K562 (cell line): ENCODE measurements around the gene RAB4B. TPM values are rescaled to one million over a fixed set of nuclear protein-coding genes. Genes with fewer than 3 reads are reported as not detected.

Experiments used
- ATAC-seq: fragments of 200-7000 bp; cut with Tn5 transposase; 3 replicates; pipeline ENCODE4 v1.9.1; 2020; ENCODE audit warnings: moderate library complexity
- Bru-seq: library from RNA; stranded (reverse); fragments of 400-500 nt; gene quantifications from one replicate; lab custom pipeline; 2021; lab: Mats Ljungman, UMichigan
- BruChase-seq, 2 experiments: library from RNA; stranded (reverse); fragments of 400-500 nt; gene quantifications; one replicate each; lab custom pipeline; 2021; lab: Mats Ljungman, UMichigan
- BruUV-seq: library from RNA; stranded (reverse); fragments of 400-500 nt; replicated peaks from 2 replicates; lab custom pipeline; 2021; lab: Mats Ljungman, UMichigan
- CTCF ChIA-PET: fragments of 300-600 bp; formaldehyde crosslinking; extraction: SDS; loops from one replicate; lab custom pipeline; 2021; ENCODE audit warnings: low intra/inter-chr PET ratio; lab: Yijun Ruan, JAX
- POLR2A ChIA-PET: fragments of 300-600, 350-650 bp; sonication (Branson Sonifier 250); formaldehyde crosslinking; extraction: SDS; loops from one replicate; lab custom pipeline; 2021; ENCODE audit warnings: antibody characterized with exemption, inconsistent platforms; lab: Yijun Ruan, JAX
- DNase-seq, 4 experiments: peaks; one replicate each; pipeline versions ENCODE4 v3.0.0 to v3.0.0-alpha.2; 2011 to 2018; ENCODE audit warnings: low spot score in 3 of 4, mixed read lengths in 3 of 4; ENCODE audit errors: extremely low read depth in 1 of 4
- FAIRE-seq: peaks from 2 replicates; lab custom pipeline; 2011; peaks lifted over from hg19 to GRCh38; lab: Jason Lieb, UNC
- H2AFZ ChIP-seq: 2 replicates; pipeline ENCODE4 v1.6.0; 2011; ENCODE audit warnings: low read depth, low read length, control low read depth, inconsistent platforms
- H3K27ac ChIP-seq: fragments of 200-600 bp; 3 replicates; pipeline ENCODE4 v1.8.0; 2011; ENCODE audit warnings: low read depth, mild to moderate bottlenecking, control low read depth, inconsistent platforms, low read length, moderate library complexity, mixed read lengths; ENCODE audit errors: extremely low read depth
- H3K27me3 ChIP-seq, 2 experiments: fragments of 300-600 bp in 1 of 2; 2 replicates in 1 of 2; 3 replicates in 1 of 2; pipeline versions ENCODE4 v1.6.0 to v1.8.0; 2011; ENCODE audit warnings: inconsistent platforms in 2 of 2, low read length in 2 of 2, mild to moderate bottlenecking in 1 of 2, mixed read lengths in 1 of 2, moderate library complexity in 1 of 2; ENCODE audit not compliant: control insufficient read depth in 2 of 2, insufficient read depth in 2 of 2
- H3K36me3 ChIP-seq: fragments of 300-600 bp; 3 replicates; pipeline ENCODE4 v1.8.0; 2011; ENCODE audit warnings: mild to moderate bottlenecking, low read length, inconsistent platforms; ENCODE audit not compliant: control insufficient read depth, insufficient read depth
- H3K4me1 ChIP-seq, 2 experiments: fragments of 200-600 bp in 1 of 2; replicated peaks in 1 of 2; 2 replicates in 1 of 2; 3 replicates in 1 of 2; pipeline versions ENCODE4 v1.5.1 to v1.8.0; 2011; ENCODE audit warnings: inconsistent platforms in 2 of 2, low read length in 2 of 2, mild to moderate bottlenecking in 1 of 2, mixed read lengths in 1 of 2, moderate library complexity in 1 of 2; ENCODE audit not compliant: control insufficient read depth in 2 of 2, insufficient read depth in 2 of 2
- H3K4me2 ChIP-seq: 2 replicates; pipeline ENCODE4 v1.6.1; 2011; ENCODE audit warnings: low read length, control low read depth, inconsistent platforms, mixed read lengths; ENCODE audit not compliant: insufficient read depth
- H3K4me3 ChIP-seq: fragments of 200-600 bp; sonication (generic), shearing (Covaris generic); 2 replicates; pipeline ENCODE4 v1.5.1; 2016; ENCODE audit warnings: control low read depth, inconsistent platforms
- H3K79me2 ChIP-seq: fragments of 200-600 bp; 3 replicates; pipeline ENCODE4 v1.8.0; 2011; ENCODE audit warnings: low read length, inconsistent platforms; ENCODE audit not compliant: control insufficient read depth, insufficient read depth
- H3K9ac ChIP-seq, 2 experiments: 2 replicates each; pipeline versions ENCODE4 v1.6.0 to v1.6.1; 2011; ENCODE audit warnings: low read depth in 2 of 2, low read length in 2 of 2, control low read depth in 1 of 2, inconsistent platforms in 1 of 2, mild to moderate bottlenecking in 1 of 2, mixed read lengths in 1 of 2; ENCODE audit not compliant: insufficient read depth in 1 of 2
- H3K9me1 ChIP-seq: one replicate; pipeline ENCODE4 v1.6.0; 2011; ENCODE audit warnings: inconsistent platforms, mild to moderate bottlenecking, low read length, moderate library complexity; ENCODE audit not compliant: control insufficient read depth, insufficient read depth
- H3K9me3 ChIP-seq: replicated peaks from 2 replicates; pipeline ENCODE4 v1.5.1; 2011; ENCODE audit warnings: low read depth, low read length, inconsistent platforms; ENCODE audit not compliant: control insufficient read depth, insufficient read depth
- H4K20me1 ChIP-seq: replicated peaks from 2 replicates; pipeline ENCODE4 v1.6.1; 2011; ENCODE audit warnings: low read length, inconsistent platforms, mixed read lengths; ENCODE audit not compliant: control insufficient read depth, insufficient read depth
- GTF2A2 ChIP-seq: IDR thresholded peaks from 2 replicates; pipeline ENCODE4 v1.6.1; 2016; ENCODE audit warnings: mild to moderate bottlenecking, missing genetic modification characterization, missing compliant biosample characterization
- NR3C1 ChIP-seq: sonication (generic); formaldehyde crosslinking; IDR thresholded peaks from 2 replicates; pipeline ENCODE4 v1.8.1; 2022; ENCODE audit warnings: missing genetic modification reagents
- POLR2G ChIP-seq: fragments of 200-400 bp; formaldehyde crosslinking; IDR thresholded peaks from 2 replicates; pipeline ENCODE4 v1.6.1; 2017; ENCODE audit warnings: low read depth, mild to moderate bottlenecking, antibody characterized with exemption, low read length, moderate library complexity
- SMARCB1 ChIP-seq: IDR thresholded peaks from 2 replicates; pipeline ENCODE4 v1.6.1; 2011; ENCODE audit warnings: improper control_type of control experiment, low read depth; ENCODE audit not compliant: insufficient read length
- THAP7 ChIP-seq: fragments of 250-450 bp; sonication (Bioruptor Pico); IDR thresholded peaks from 2 replicates; pipeline ENCODE4 v1.5.0; 2021
- ZNF121 ChIP-seq: sonication (generic); formaldehyde crosslinking; conservative IDR thresholded peaks from 2 replicates; pipeline ENCODE4 v1.8.0; 2022; ENCODE audit warnings: missing genetic modification reagents
- WGBS: fragments of 100-300 bp; shearing (Covaris generic); methylation state at CpG from one replicate; pipeline ENCODE4 v1.1.6; 2016; ENCODE audit warnings: low coverage, mixed read lengths; ENCODE audit not compliant: insufficient coverage; ENCODE audit errors: missing lambda C conversion rate; 5-methylcytosine and 5-hydroxymethylcytosine counted together
- in situ Hi-C: fragments of 300-500 bp; cut with MboI; formaldehyde crosslinking; loops from 4 replicates; pipeline ENCODE4 v1.15.0; 2018; ENCODE audit warnings: inconsistent platforms, mixed read lengths
- intact Hi-C: fragments of 100-400 bp; cut with micrococcal nuclease; formaldehyde crosslinking; loops from 2 replicates; pipeline ENCODE4 v1.14.2; 2022
- long read RNA-seq, 3 experiments: library from polyadenylated mRNA in 2 of 3; library from RNA in 1 of 3; unstranded in 2 of 3; stranded (forward) in 1 of 3; transcript quantifications; one replicate each; pipeline ENCODE4 v2.0.0, GENCODE V29; 2019 to 2022
- polyA minus RNA-seq, 3 experiments: library from RNA; depleted of rRNA, polyadenylated mRNA; stranded (reverse); fragments of >200 nt; gene quantifications; 2 replicates each; pipeline ENCODE4 v1.2.3, GENCODE V29; 2011
- polyA plus RNA-seq, 8 experiments: library from polyadenylated mRNA; depleted of rRNA in 4 of 8; stranded (reverse) in 5 of 8; unstranded in 3 of 8; fragments of >200 nt; fragmentation: Nextera tagmentation in 2 of 8; fragmentation: Illumina TruSeq in 1 of 8; extraction: Ambion mirVana in 2 of 8; extraction: Trizol in 1 of 8; gene quantifications; 2 replicates each; pipeline versions ENCODE4 v1.2.1 to v1.2.3, GENCODE V29; 2011 to 2014; ENCODE audit warnings: inconsistent platforms in 1 of 8, missing spikeins in 1 of 8
- total RNA-seq, 7 experiments: library from RNA; depleted of rRNA in 6 of 7; stranded (reverse); fragments of >200 nt in 6 of 7; fragmentation: Illumina TruSeq in 2 of 7; extraction: Trizol in 2 of 7; gene quantifications; 2 replicates each; pipeline versions ENCODE4 v1.2.1 to v1.2.3, GENCODE V29; 2011 to 2021; ENCODE audit warnings: low replicate concordance in 1 of 7
- TF ChIP-seq, protein P1 (sequence below): fragments of 250-450 bp; sonication (Bioruptor Pico); IDR thresholded peaks from 2 replicates; pipeline ENCODE4 v1.4.0; 2020; ENCODE audit warnings: mild to moderate bottlenecking, moderate library complexity
- TF ChIP-seq, protein P2 (sequence below): fragments of 450-650 bp; IDR thresholded peaks from 2 replicates; pipeline ENCODE4 v1.6.1; 2017; ENCODE audit warnings: mild to moderate bottlenecking, moderate library complexity

Gene RAB4B
- total RNA-seq (2011; cell fraction: chromatin; rRNA removed; ENCODE audit: low replicate concordance) = 17.4 and 18.8 TPM in 2 replicates
- total RNA-seq (2011; cell fraction: nucleolus; rRNA removed) = 12.3 and 13.6 TPM in 2 replicates
- total RNA-seq (2011; cell fraction: nucleoplasm; rRNA removed) = 11.1 and 23.1 TPM in 2 replicates
- total RNA-seq (2014; rRNA removed) = 11.9 and 14.8 TPM in 2 replicates
- 1.9 and 4.2 TPM in 2 replicates for total RNA-seq (2014; rRNA removed; fragmentation: Illumina TruSeq; extraction: Trizol)
- total RNA-seq (2015; rRNA removed; fragmentation: Illumina TruSeq; extraction: Trizol) = 7.7 and 9.2 TPM in 2 replicates
- 15.4 and 15.6 TPM in 2 replicates for total RNA-seq (2021)
- polyA plus RNA-seq (2011; rRNA removed) = 11.7 and 14.6 TPM in 2 replicates
- polyA plus RNA-seq (2011; cell fraction: cytosol; rRNA removed) = 24.7 and 32.5 TPM in 2 replicates
- 23.7 and 28.9 TPM in 2 replicates for polyA plus RNA-seq (2011; cell fraction: nucleus; rRNA removed)
- 15.9 and 29.9 TPM in 2 replicates for polyA plus RNA-seq (2012)
- polyA plus RNA-seq (2014; fragmentation: Illumina TruSeq; extraction: Trizol) = 9.0 and 14.6 TPM in 2 replicates
- polyA plus RNA-seq (2014; fragmentation: Nextera tagmentation; extraction: Ambion mirVana) = under 1 TPM; 0.28 to 0.92 TPM
- 20.4 and 20.9 TPM in 2 replicates for polyA plus RNA-seq (2014; rRNA removed)
- polyA minus RNA-seq (2011; rRNA and poly(A)+ RNA removed) = 2.0 and 2.6 TPM in 2 replicates
- polyA minus RNA-seq (2011; cell fraction: cytosol; rRNA and poly(A)+ RNA removed) = 2.4 and 3.2 TPM in 2 replicates
- 1.8 and 3.1 TPM in 2 replicates for polyA minus RNA-seq (2011; cell fraction: nucleus; rRNA and poly(A)+ RNA removed)
- Bru-seq, nascent RNA = percentile 51 among the genes with signal in this experiment
- percentile 59 among the genes with signal in this experiment for BruChase-seq, experiment 1, labeled RNA remaining after a 2-hour chase
- BruChase-seq, experiment 2, labeled RNA remaining after a 6-hour chase = percentile 51 among the genes with signal in this experiment
- long read RNA-seq, experiment 1, transcript RAB4B-201 (8 exons, 1,133 nt) = major isoform, 11 of 21 reads
- long read RNA-seq, experiment 1, partial matches to known transcripts = 4 of 21 reads
- long read RNA-seq, experiment 1, other reads (novel, unspliced or antisense) = 4 of 21 reads
- long read RNA-seq, experiment 2, partial matches to known transcripts = 1 of 7 reads
- long read RNA-seq, experiment 2, other reads (novel, unspliced or antisense) = 2 of 7 reads
- long read RNA-seq, experiment 3, transcript RAB4B-201 (8 exons, 1,133 nt) = major isoform, 6 of 9 reads
- long read RNA-seq, experiment 3, partial matches to known transcripts = 0 of 9 reads
- long read RNA-seq, experiment 3, other reads (novel, unspliced or antisense) = 3 of 9 reads

- intact Hi-C loops = loop anchor here (1.0 kb wide), 1 partner anchor 20 kb away; no protein-coding TSS in a partner anchor
- POLR2A ChIA-PET = interaction anchor here (0.6 to 3.1 kb wide), 22 partner anchors 8 to 441 kb away, joined by 3 to 26 read pairs (median 5); partner anchors contain the start of genes ACTMAP, AXL, EGLN2 and SNRPA
- TF ChIP-seq GTF2A2 (tag) = no peak
- TF ChIP-seq, protein P1, sequence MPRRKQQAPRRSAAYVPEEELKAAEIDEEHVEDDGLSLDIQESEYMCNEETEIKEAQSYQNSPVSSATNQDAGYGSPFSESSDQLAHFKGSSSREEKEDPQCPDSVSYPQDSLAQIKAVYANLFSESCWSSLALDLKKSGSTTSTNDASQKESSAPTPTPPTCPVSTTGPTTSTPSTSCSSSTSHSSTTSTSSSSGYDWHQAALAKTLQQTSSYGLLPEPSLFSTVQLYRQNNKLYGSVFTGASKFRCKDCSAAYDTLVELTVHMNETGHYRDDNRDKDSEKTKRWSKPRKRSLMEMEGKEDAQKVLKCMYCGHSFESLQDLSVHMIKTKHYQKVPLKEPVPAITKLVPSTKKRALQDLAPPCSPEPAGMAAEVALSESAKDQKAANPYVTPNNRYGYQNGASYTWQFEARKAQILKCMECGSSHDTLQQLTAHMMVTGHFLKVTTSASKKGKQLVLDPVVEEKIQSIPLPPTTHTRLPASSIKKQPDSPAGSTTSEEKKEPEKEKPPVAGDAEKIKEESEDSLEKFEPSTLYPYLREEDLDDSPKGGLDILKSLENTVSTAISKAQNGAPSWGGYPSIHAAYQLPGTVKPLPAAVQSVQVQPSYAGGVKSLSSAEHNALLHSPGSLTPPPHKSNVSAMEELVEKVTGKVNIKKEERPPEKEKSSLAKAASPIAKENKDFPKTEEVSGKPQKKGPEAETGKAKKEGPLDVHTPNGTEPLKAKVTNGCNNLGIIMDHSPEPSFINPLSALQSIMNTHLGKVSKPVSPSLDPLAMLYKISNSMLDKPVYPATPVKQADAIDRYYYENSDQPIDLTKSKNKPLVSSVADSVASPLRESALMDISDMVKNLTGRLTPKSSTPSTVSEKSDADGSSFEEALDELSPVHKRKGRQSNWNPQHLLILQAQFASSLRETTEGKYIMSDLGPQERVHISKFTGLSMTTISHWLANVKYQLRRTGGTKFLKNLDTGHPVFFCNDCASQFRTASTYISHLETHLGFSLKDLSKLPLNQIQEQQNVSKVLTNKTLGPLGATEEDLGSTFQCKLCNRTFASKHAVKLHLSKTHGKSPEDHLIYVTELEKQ (CRISPR knock-in tag) = no peak
- no peak for TF ChIP-seq THAP7 (CRISPR knock-in tag)
- TF ChIP-seq SMARCB1 = no peak
- TF ChIP-seq NR3C1 (CRISPR knock-in tag) = no peak
- TF ChIP-seq POLR2G = peak; percentile 91
- TF ChIP-seq ZNF121 (CRISPR knock-in tag) = no peak
- TF ChIP-seq, protein P2, sequence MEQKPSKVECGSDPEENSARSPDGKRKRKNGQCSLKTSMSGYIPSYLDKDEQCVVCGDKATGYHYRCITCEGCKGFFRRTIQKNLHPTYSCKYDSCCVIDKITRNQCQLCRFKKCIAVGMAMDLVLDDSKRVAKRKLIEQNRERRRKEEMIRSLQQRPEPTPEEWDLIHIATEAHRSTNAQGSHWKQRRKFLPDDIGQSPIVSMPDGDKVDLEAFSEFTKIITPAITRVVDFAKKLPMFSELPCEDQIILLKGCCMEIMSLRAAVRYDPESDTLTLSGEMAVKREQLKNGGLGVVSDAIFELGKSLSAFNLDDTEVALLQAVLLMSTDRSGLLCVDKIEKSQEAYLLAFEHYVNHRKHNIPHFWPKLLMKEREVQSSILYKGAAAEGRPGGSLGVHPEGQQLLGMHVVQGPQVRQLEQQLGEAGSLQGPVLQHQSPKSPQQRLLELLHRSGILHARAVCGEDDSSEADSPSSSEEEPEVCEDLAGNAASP = no peak
Measured at GRCh38 chr19:40777937-40778705, at the start of gene RAB4B. TSS of gene RAB4B (plus strand) at chr19:40778247. CDS start at chr19:40778376, 129 bp downstream.

More at GRCh38 chr19:40777937-40778705, at the start of gene RAB4B:
- Histone ChIP-seq H2AFZ (peak within 1 kb of the TSS; percentile 97), H3K9ac (peak within 1 kb of the TSS; percentile 82 to 90), H3K36me3 (no peaks in the 10 kb centered on the region), H3K27ac (peak within 1 kb of the TSS; percentile 90), H4K20me1 (no peaks in the 10 kb centered on the region), H3K79me2 (no peaks in the 10 kb centered on the region), H3K27me3 (no peaks in the 10 kb centered on the region), H3K9me1 (no peaks in the 10 kb centered on the region), H3K4me1 (peaks cover 12 to 18% of the 10 kb centered on the region in 2 experiments; a peak in 3 of 5 replicates), H3K4me3 (peak within 1 kb of the TSS; percentile 84), H3K9me3 (no peaks in the 10 kb centered on the region), H3K4me2 (peak within 1 kb of the TSS; percentile 100)
- peak; percentile 96 to 100 (median 97) for DNase-seq
- BruUV-seq = no TSS peak
- CTCF ChIA-PET = no interaction called here
- in situ Hi-C loops = no loop called here
- FAIRE-seq = no peak
- 0% methylated on average over 36 of the region's 56 CpGs for WGBS
- peak; percentile 92 for ATAC-seq
